GM12873 (cell line): ENCODE data around the gene TMEM208.

Source experiments
- TF ChIP-seq, protein P1 (sequence below): IDR thresholded peaks from 2 replicates; pipeline ENCODE4 v1.5.1; 2012; ENCODE audit warnings: low read depth, mild to moderate bottlenecking, moderate library complexity, low read length, control low read depth; ENCODE audit not compliant: insufficient read depth; ENCODE audit errors: missing control alignments

TMEM208 gene

DNA sequence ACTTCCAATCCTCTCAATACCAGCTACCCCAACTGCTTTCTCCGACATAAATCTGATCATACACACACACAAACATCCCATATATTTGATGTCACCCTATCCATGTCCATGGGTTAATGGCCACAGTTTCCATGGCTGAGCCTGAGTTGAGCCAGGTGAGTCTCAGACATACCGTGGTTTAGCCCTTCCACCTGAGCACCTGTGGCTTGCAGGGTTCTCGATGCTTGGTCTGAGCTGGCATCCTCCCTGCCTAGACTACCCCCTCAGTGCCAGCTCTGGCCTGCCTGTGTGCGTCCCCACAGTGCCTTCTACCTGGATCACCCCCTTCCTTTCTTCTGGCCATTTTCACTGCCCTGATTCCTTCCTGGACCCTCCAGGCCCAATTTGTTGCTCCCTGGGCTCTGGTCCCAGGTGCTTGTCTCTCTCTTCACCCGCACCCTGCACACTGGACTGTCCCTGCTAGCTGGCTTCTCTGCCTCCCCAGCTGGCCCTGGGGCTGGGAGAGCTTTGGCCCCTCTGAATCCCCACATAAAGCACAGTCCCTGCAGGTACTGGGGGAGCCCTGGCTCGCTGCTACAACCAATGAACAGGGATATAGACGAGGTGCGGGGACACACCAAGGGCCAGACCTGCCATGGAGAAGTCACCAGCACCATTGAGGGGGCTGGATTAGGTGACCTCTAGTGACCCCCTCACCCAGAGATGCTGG lies 20.6 kb upstream of the TMEM208 start:
- TF ChIP-seq, protein P1, sequence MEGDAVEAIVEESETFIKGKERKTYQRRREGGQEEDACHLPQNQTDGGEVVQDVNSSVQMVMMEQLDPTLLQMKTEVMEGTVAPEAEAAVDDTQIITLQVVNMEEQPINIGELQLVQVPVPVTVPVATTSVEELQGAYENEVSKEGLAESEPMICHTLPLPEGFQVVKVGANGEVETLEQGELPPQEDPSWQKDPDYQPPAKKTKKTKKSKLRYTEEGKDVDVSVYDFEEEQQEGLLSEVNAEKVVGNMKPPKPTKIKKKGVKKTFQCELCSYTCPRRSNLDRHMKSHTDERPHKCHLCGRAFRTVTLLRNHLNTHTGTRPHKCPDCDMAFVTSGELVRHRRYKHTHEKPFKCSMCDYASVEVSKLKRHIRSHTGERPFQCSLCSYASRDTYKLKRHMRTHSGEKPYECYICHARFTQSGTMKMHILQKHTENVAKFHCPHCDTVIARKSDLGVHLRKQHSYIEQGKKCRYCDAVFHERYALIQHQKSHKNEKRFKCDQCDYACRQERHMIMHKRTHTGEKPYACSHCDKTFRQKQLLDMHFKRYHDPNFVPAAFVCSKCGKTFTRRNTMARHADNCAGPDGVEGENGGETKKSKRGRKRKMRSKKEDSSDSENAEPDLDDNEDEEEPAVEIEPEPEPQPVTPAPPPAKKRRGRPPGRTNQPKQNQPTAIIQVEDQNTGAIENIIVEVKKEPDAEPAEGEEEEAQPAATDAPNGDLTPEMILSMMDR: no peak

DNA sequence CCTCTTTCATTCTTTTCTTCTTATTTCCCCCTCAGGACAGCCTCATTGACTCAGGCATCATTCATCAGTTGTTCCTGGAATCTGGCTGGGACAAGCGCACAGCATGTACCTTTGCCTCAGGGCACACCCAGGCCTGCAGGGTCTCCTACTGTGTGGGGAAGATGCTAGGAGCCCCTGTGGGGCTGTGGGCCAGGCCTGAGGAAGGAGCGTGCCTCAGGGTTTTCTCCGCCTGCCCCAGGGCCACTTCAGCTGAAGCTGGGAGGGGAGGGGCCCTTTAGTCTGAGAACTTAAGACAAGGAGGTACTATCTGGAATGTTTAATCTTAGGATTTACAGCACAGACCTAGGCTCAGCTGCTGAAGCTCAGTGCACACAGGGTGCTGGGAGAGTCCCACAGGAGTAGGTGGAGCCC lies 20.1 kb upstream of the TMEM208 start:
- TF ChIP-seq, protein P1: no peak

DNA sequence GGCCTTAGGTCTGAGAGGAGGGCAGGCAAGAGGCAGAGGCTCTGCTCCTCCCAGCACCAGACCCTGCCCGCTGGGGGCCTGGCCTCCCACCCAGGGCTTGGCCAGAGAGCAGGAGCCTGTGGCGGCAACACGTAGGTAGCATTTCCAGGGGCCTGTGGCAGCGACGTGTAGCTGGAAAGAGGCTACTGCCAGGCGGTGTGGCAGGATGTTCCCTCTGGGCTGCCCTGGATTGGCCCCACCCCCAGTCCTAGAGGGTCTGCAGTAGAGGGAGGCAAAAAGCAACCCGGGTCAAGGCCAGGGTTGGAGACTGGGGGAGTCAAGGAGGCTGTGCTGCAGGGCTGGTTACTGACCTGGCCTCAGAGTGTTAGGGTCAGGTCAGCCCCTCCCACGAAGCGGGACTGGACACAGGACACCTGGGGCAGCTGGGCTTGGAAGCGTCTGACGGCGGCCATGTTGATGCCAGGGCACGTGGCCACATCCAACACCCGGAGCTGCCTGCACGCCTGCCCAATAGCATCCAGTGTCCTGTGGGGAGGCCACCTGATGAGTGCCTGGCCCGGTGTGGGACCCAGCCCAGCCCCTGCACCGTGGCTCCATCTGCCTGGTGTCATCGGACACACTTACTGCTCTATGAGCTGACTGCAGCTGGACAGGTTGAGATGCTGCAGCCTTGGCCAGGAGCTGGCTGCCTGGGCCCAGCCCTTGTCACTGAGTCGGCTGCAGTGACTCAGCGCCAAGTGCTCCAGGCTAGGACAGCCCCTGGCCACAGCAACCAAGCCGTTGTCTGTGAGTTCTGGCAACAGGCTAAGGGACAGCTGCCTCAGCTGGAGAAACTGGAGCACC lies 19.5 kb upstream of the TMEM208 start:
- TF ChIP-seq, protein P1: no peak

DNA sequence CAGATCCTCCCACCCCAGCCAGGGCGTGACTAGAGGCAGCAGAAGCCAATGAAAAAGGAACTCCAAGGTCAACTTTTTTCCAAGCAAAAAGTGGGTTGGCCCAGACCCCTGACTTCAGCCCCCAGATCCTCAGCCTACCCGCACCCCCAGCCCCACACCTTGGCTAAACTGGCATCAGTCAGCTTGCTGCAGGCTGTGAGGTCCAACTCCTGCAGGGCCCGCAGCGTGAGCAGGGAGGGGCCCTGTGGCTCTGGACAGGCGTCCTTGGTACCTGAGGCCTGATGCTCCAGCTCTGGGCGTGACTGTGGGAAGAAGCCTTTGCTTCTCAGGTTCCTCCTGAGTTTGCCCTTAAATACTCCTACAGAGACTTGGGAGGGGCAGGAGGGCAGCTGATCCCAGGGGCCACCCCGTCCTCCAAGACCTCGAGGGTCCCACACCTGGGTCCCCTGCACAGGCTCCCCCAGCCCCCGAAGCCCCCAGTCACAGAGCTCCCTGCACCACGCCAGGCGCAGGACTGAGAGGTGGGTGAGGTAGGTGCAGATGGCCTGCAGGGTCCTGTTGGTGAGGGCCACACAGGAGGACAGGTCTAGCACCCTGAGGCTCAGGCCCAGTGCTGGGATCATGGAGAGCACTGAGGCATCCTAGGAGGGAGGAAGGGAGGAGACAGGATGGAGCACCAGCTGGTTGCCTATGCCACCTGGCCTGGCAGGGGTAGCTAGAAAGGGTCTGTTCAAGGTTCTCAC lies 18.6 kb upstream of the TMEM208 start:
- TF ChIP-seq, protein P1: no peak

DNA sequence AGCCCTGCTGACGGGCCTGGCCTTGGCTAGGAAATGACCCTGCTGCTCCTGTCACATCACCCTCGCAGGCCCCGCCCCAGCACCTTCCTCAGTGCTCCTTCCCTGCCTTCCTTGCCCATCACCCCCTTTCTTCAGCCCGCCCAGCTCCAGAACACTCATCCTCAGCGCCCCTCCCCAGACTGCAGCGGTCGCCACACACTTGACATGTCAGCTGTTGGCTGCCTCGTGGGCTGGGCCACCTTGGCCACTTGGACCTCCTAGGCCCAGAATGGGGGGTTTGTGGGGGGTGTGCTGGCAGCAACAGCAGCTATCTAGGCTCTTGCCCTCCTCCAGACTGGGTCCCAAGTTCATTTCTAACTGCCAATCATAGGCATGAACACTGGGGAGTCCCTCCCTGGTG lies 17.4 kb upstream of the TMEM208 start:
- TF ChIP-seq, protein P1: no peak

DNA sequence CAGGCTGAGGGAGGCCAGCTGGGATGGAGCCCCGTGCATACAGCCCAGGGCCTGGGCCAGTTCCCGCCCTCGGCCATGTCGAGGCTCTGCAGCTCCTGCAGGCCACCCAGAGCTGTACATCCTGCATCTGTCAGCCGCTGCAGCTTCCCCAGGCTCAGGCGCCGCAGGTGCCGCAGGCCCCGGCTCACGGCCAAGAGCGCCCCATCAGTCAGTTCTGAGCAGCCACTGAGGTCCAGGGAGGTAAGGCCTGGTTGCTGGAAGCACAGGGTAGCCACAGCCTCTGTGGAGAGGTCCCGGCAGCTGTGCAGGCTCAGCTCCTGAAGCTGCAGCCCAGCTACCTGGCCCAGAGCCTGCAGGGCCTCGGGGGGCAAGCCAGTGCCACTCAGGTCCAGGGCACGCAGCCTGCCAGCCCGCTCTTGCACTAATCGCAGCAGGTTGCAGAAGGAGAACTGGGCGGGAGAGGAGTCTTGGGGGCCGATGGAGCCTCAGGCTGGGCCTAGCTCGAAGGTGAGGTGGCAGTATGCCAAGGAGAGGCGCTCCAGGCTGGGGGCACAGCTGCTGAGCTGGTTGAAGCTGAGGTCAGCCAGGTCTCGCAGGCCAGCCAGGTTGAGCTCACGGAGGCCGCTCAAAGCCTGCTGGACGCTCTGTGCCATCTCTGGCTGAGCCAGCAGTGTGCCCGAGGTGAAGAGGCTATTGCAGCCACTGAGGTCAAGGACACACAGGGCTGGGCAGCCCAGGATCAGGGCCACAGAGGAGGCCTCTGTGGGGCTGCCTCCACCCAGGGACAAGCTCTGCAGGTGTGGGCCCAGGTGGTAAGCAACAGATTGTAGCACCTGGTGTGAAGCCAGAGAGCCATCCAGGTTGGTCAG lies 16.6 kb upstream of the TMEM208 start:
- TF ChIP-seq, protein P1: no peak

DNA sequence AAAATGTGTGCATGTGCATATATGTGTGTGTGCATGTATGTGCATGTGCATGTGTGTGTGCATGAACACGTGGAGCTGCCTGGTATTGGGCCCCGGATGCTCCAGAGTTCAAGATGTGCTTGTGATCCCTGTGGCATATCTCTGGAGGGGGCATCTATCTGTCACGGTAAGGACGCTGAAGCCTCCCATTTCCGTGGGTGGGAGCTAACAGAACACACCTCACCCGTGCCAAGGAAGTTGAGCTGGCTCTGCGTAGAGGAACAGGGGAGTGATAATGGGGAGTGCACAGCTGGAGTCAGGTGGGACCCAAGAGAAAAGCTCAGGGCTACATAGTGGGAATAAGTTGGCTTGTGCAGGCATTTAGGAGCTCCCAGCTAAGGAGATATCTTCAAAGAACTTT lies 15.3 kb upstream of the TMEM208 start:
- TF ChIP-seq, protein P1: no peak
